Activated T-cell treated with anti-CD3 and anti-CD28 coated beads, Interleukin-2, amount 50 U/mL, for 24 hours (primary cell): ENCODE measurements around the gene PRKCZ.

Experiments
- DNase-seq: peaks from one replicate; pipeline ENCODE4 v3.0.0-alpha.2; 2020
- H3K27ac Mint-ChIP-seq: 2 replicates; pipeline ENCODE4 v1.8.0; 2020; ENCODE audit warnings: mild to moderate bottlenecking, mixed read lengths
- H3K27me3 Mint-ChIP-seq: 2 replicates; pipeline ENCODE4 v1.8.0; 2020; ENCODE audit warnings: mixed read lengths
- H3K36me3 Mint-ChIP-seq: 2 replicates; pipeline ENCODE4 v1.8.0; 2020; ENCODE audit warnings: low read depth, mixed read lengths
- H3K4me1 Mint-ChIP-seq: 2 replicates; pipeline ENCODE4 v1.8.0; 2020; ENCODE audit warnings: low read depth, mixed read lengths
- H3K4me3 Mint-ChIP-seq: 2 replicates; pipeline ENCODE4 v1.8.0; 2020; ENCODE audit warnings: mild to moderate bottlenecking, moderate library complexity, mixed read lengths
- H3K9me3 Mint-ChIP-seq: 2 replicates; pipeline ENCODE4 v1.8.0; 2020; ENCODE audit warnings: mixed read lengths

Gene PRKCZ

DNA sequence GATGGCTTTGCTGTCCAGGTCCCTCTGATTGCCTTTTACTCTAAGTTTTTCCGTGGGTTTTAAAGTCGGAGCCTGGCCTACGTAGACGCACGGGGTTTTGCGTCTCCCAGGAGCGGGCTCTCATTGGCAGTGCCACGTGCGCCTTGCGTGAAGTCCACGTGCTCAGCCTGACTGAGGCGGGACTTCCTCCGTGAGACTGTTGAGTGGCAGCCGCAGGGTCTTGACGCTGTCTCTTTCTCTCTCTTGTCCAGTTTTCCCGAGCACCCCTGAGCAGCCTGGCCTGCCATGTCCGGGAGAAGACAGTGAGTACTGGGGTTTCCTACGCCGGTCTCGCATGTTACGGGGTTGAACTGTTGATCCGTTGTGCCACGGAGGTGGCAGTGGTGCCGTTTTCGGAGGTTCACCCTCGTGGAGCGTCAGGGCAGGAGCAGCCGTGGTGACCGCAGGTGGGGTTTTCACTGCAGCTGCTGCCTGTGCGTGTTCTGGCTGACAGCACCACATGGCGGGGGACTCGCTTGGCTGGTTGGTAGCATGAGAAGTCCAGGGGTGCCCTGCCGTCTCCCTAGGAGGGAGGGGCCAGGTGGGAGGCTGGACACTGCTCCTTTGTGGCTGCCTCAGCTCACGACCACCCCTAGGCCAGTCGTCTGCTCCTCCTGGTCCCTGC, 9.2 kb downstream of the PRKCZ start:
- Mint-ChIP-seq H3K4me3 (no peak overlapping the region), H3K9me3 (peaks cover 5% of the 10 kb centered on the region), H3K27ac (no peak overlapping the region), H3K4me1 (no peaks in the 10 kb centered on the region), H3K27me3 (no peaks in the 10 kb centered on the region), H3K36me3 (peaks cover 48% of the 10 kb centered on the region)
- no peak for DNase-seq

DNA sequence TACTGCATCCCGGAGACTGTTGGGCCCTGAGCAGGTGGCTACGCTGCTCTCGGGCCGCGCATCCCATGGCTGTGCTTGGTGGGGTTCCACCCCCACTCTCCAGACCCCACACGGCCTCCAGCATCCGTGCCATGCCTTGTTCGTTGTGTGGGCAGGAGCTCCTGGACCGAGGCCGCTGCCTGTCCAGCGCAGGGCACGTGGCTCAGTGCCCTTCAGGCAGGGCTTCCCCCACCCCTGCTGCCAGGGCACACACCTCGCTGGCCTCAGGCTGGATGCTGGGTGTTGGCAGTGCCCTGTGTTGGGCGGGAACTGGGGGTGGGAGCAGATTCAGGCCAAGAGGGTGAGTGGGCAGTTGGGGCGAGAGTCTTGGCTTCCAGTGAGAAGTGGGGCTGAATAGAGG, 9.9 kb downstream of the PRKCZ start:
- H3K27me3 Mint-ChIP-seq, result no peaks in the 10 kb centered on the region
- H3K36me3 Mint-ChIP-seq, result peaks cover 54% of the 10 kb centered on the region
- H3K27ac Mint-ChIP-seq, result no peak overlapping the region
- no peaks in the 10 kb centered on the region for H3K4me1 Mint-ChIP-seq
- H3K4me3 Mint-ChIP-seq, result no peak overlapping the region
- H3K9me3 Mint-ChIP-seq, result peaks cover 5% of the 10 kb centered on the region
- DNase-seq, result no peak

DNA sequence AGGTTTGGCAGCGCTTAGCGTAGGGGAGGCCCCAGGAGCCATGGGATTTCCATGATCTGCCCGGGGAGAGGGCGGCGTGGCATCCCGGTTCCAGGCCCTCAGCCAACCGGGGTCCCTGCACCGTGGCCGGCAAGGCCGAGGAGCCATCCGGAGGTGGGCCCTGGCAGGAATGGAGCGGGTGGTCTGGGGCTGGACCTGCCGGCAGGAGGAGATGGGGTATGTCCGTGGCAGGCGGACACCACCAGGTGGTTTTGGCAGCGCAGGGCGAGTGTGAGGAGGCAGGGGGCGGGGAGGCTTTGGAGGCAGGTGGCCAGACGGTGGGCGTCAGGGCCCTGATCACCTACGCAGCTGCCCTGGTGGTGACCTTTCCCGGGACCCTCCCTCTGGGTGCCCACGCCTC, 10.3 kb downstream of the PRKCZ start:
- Mint-ChIP-seq H3K9me3 (peaks cover 6% of the 10 kb centered on the region), H3K36me3 (peaks cover 57% of the 10 kb centered on the region), H3K4me3 (no peak overlapping the region), H3K4me1 (no peaks in the 10 kb centered on the region), H3K27me3 (no peaks in the 10 kb centered on the region), H3K27ac (no peak overlapping the region)
- DNase-seq, result no peak

DNA sequence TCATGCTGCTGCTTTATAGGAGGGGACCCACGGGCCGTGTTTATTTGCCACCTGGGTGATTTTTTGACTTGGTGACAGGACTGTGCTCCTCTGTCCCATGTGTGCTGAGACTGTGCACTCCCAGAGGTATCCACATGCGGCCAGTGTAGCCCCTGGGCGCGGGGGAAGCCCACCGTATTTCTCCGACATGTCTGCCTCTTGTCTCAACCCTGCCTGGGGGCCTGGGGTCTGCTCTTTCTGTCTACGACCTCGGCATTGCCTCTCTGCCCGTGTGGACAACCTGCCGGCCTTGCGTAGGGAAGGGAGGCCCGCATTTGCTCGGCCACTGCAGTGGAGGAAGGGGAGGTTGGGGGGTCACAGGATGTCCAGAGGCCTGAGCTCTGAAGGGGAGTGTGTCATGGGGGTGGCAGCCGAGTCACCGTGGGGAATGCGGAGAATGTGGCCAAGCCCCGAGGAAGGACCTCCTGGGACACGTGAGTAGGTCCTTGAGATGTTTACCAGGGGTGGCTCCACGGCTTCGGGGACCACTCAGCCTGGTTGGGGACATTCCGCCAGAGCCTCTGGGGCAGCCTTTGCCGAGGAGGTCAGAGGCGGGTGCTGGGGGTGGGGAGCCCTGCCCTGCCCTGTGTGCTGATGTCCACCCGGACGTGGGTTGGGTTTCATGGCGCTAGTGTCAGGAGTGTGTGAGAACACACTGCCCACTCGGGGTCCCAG, 11.0 kb downstream of the PRKCZ start:
- H3K4me1 Mint-ChIP-seq, result no peaks in the 10 kb centered on the region
- H3K27me3 Mint-ChIP-seq, result no peaks in the 10 kb centered on the region
- DNase-seq, result no peak
- peaks cover 10% of the 10 kb centered on the region for H3K9me3 Mint-ChIP-seq
- H3K27ac Mint-ChIP-seq, result no peak overlapping the region
- no peak overlapping the region for H3K4me3 Mint-ChIP-seq
- H3K36me3 Mint-ChIP-seq, result peaks cover 57% of the 10 kb centered on the region

DNA sequence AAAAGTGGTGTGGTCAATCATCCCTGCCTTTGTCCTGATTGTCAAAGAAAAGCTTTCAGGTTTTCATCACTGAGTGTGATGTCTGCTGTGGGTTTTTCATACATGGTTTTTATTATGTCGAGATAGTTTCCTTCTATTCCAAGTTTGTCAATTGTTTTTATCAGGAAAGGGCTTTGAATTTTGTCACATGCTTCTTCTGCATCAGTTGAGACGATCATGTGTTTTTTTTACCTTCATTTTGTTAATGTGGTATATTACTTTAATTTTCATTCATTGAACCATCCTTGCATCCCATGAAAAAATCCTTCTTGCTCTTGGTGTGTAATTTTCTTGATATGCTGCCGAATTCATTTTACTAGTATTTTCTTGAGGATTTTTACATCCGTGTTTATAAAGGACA, 15.5 kb downstream of the PRKCZ start:
- Mint-ChIP-seq H3K4me1 (no peaks in the 10 kb centered on the region), H3K36me3 (peaks cover 51% of the 10 kb centered on the region), H3K4me3 (no peak overlapping the region), H3K27ac (no peak overlapping the region), H3K27me3 (no peaks in the 10 kb centered on the region), H3K9me3 (peaks cover 10% of the 10 kb centered on the region)
- DNase-seq, result no peak

DNA sequence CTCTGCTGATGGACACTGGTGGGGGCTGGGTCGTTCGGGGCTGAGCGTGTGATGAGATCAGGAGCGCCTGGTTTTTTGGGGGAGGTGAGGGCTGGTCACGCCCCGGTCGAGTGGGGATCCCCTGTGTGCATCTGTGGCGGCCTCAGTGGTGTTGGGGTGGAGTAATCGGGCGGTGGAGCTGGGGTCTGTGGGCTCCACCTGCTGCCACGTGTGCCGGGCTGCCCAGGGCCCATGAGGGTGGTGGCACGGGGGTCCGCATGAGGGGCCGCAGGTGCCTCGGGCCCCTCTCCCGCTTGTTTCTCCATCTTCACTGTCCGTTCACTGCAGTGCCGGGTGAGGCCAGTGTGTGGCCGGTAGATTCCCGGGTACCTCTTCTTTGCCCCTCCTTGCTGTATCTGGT, 17.2 kb downstream of the PRKCZ start:
- no peaks in the 10 kb centered on the region for H3K27me3 Mint-ChIP-seq
- no peak overlapping the region for H3K4me3 Mint-ChIP-seq
- H3K36me3 Mint-ChIP-seq, result peaks cover 40% of the 10 kb centered on the region
- no peak for DNase-seq
- H3K27ac Mint-ChIP-seq, result no peak overlapping the region
- peaks cover 6% of the 10 kb centered on the region for H3K4me1 Mint-ChIP-seq
- H3K9me3 Mint-ChIP-seq, result peaks cover 10% of the 10 kb centered on the region

DNA sequence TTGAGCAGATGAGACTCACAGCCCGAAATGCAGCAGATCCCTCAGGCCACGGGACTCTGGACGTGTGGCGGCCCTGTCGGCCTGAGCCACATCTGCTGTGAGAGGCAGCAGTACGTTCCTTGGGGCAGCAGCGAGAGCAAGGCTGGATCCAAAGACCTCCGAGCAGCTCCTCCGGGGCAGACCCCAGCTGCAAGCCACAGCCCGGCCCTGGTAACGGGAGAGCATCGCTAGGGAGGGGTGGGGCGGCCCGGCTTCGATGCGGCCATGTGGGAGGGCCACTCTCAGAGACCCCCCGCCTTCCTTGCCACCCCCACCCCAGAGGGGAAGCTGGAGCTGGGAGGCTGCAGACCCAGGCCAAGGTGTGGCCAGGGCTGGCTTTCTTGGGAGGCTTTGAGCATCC, 17.8 kb downstream of the PRKCZ start:
- peaks cover 36% of the 10 kb centered on the region for H3K36me3 Mint-ChIP-seq

DNA sequence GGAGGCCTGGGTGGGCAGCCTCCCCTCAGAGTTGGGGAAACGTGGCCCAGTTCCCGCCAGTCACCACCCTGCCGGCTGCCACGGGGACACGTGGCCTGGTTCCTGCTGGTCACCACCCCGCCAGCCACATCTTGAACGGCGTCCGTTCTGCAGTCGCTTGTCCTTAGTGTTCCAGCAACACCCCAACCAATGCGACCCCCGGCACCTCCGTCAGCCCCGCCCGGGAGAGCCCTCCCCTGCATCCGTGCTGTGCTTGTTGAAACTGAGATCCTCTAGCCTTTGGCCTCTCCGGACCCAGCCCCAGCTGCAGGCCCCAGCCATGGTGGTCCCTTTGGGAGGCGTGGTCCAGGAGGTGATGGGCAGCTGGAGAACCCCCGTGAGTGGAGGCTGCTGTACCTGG, 18.7 kb downstream of the PRKCZ start:
- no peak for DNase-seq
- Mint-ChIP-seq H3K36me3 (peaks cover 31% of the 10 kb centered on the region), H3K27ac (no peak overlapping the region), H3K4me3 (no peak overlapping the region), H3K4me1 (peaks cover 9% of the 10 kb centered on the region), H3K27me3 (no peaks in the 10 kb centered on the region), H3K9me3 (peaks cover 9% of the 10 kb centered on the region)

More for the DNA sequence above, 17.8 kb downstream of the PRKCZ start:
- no peaks in the 10 kb centered on the region for H3K27me3 Mint-ChIP-seq
- no peak for DNase-seq
- H3K9me3 Mint-ChIP-seq, result peaks cover 10% of the 10 kb centered on the region
- H3K4me1 Mint-ChIP-seq, result peaks cover 9% of the 10 kb centered on the region
- H3K4me3 Mint-ChIP-seq, result no peak overlapping the region
- H3K27ac Mint-ChIP-seq, result no peak overlapping the region

DNA sequence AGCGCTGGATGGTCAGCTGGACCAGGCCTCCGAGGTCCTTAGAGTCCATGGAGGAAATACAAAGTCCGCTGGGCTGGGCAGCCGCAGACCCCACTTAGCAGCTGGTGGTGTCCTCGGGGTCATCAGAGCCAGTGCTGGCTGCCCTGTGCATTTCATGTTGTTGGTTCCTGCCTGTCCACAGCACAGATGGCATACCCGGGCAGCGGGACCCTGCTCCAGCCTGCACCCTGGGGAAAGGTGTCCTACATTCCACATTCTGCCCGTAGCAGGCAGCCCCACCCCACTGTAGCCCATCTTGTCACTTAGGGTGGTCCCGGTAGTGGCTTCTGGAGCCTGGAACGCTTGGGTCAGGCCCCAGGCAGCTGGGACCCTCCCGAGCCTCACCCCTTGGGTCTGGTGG, 19.8 kb downstream of the PRKCZ start:
- H3K9me3 Mint-ChIP-seq, result peaks cover 4% of the 10 kb centered on the region
- H3K4me3 Mint-ChIP-seq, result no peak overlapping the region
- peaks cover 10% of the 10 kb centered on the region for H3K4me1 Mint-ChIP-seq
- H3K27me3 Mint-ChIP-seq, result no peaks in the 10 kb centered on the region
- H3K36me3 Mint-ChIP-seq, result peaks cover 27% of the 10 kb centered on the region
- DNase-seq, result no peak
- H3K27ac Mint-ChIP-seq, result no peak overlapping the region

DNA sequence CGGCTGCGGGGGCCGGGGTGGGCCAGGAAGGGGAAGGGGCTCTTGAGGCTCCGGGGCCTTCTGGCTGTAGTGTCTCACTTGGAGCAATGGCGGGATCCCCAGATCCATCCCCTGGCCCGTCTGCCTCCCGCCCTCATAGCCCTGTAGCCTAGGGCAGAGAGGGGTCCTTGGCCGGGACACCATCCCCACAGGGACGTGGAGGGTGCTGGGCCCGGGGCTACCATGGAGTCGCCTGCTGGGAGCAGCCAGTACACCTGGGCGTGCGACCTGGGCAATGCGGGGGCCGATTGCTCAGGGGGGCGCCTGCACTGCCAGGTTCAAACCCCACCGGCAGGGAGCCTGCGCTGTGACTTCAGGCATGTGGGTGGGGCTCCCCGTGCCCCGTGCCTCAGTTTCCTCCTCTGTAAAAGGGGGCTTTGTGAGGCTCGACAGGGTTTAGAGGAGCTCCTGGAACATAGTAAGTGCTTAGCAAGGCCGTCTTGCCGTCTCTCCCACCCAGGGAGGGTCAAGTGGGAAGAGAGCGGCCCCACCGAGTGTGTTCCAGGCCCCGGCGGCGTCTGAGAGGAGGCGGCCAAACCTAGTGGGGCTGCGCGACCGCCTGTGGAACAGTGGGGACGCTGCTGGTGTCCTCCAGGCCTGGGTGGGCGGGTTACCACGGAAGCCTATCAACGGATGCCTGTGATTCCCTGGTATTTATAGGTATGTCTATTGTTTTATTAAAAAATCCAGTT, 20.8 kb downstream of the PRKCZ start:
- Mint-ChIP-seq H3K27ac (no peak overlapping the region), H3K9me3 (no peaks in the 10 kb centered on the region), H3K27me3 (no peaks in the 10 kb centered on the region), H3K4me1 (peaks cover 11% of the 10 kb centered on the region), H3K4me3 (no peak overlapping the region), H3K36me3 (peaks cover 27% of the 10 kb centered on the region)
- no peak for DNase-seq

DNA sequence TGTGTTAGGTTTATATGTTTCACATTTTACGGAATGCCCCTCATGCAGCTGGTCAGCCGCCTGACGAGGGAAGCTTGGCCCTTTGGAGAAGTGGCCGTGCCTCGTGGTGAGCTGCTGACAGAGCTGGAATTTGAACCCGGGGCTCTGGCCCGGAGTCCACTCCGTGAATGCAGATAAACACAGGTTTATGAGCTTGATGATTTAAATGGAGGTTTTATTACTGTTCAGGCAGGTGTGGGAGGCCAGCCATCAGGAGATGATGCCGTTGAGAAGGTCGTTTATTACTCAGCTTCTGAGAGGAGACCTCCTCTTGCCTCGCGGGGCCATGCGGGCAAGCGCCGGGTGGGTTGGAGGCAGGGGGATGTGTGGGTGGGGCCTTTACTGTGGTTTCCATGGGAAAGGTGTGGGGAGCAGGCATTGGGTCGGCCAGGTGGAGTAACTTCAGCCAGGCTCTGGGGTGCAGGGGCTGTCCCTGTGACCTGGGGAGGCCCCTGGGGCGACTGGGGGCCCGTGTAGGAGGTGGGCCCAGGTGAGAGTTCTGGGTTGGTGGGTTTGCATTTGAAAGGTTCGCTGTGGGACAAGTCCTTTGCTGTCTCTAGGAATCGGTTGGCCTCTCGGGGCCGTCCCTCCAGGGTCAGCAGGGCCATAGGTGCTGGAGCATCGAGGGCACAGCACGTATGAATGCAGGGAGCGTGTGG, 22.0 kb downstream of the PRKCZ start:
- H3K36me3 Mint-ChIP-seq, result peaks cover 32% of the 10 kb centered on the region
- no peaks in the 10 kb centered on the region for H3K27me3 Mint-ChIP-seq
- peak overlapping the region; percentile 64 for H3K27ac Mint-ChIP-seq
- no peak overlapping the region for H3K4me3 Mint-ChIP-seq
- DNase-seq, result no peak
- peaks cover 6% of the 10 kb centered on the region for H3K9me3 Mint-ChIP-seq
- H3K4me1 Mint-ChIP-seq, result peaks cover 11% of the 10 kb centered on the region

DNA sequence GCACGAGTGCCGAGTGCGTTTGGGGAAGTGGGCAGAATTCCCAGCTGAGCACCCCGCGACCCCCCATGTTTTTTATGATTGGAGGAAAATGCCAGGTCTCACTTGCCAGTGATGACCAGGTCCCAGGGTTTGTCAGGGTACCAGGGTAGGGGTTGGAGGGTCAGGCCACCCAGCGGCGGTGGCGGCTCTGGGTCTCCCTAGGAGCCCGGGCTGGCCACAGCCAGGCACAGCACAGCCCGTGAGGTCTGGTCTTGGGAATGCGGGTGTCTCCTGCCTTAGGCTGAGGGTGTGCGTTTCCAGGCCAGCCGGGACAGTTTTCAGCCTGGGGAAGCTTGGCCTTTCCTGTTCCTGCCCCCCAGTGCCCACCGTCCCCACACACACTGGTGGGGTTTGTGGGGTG, 22.7 kb downstream of the PRKCZ start:
- no peak overlapping the region for H3K27ac Mint-ChIP-seq
- no peaks in the 10 kb centered on the region for H3K27me3 Mint-ChIP-seq
- H3K4me3 Mint-ChIP-seq, result no peak overlapping the region
- H3K9me3 Mint-ChIP-seq, result peaks cover 11% of the 10 kb centered on the region
- H3K36me3 Mint-ChIP-seq, result peaks cover 35% of the 10 kb centered on the region
- DNase-seq, result no peak
- peaks cover 11% of the 10 kb centered on the region for H3K4me1 Mint-ChIP-seq

DNA sequence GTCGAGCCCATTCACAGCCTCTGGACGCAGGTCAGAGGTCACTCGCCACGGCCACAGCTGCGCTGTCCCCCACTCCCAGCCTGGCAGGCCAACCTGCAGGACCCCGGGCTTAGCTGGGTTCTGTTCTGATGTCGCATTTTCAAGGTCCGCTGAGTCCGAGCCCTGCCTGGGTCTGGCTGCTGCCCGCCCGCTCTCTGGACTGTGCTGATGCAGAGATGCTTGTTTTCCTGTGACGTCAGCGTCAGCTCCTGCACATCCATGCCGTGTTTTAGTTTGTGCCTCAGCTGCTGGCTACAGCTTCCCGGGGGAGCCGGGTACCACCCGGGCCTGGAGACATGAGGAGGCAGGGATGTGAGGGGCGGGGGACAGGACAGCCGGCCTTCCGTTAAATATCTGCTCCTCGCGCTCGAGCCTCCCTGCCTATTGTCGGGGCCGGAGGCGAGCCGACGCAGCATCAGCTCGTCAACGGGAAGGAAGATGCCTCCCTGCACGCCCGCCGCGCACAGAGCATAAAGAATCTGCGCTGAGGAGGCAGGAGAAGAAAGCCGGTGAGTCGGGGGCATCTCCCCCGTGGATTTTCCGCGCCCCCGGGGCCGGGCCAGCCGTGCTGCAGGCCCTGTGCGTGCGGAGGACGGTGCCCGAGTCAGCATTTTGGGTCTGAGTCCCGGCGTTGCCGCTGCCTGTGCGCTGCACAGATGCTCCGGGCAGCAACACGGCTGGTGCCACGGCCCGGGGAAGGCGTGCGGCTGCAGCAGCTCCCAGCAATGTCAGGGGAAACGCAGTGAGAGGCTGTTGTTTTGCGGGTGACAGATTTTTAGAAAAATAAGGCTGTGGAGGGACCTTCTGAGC, 23.4 kb downstream of the PRKCZ start:
- no peak overlapping the region for H3K27ac Mint-ChIP-seq
- H3K4me3 Mint-ChIP-seq, result no peak overlapping the region
- no peaks in the 10 kb centered on the region for H3K27me3 Mint-ChIP-seq
- peaks cover 38% of the 10 kb centered on the region for H3K36me3 Mint-ChIP-seq
- H3K9me3 Mint-ChIP-seq, result peaks cover 18% of the 10 kb centered on the region
- DNase-seq, result no peak
- H3K4me1 Mint-ChIP-seq, result peaks cover 11% of the 10 kb centered on the region

DNA sequence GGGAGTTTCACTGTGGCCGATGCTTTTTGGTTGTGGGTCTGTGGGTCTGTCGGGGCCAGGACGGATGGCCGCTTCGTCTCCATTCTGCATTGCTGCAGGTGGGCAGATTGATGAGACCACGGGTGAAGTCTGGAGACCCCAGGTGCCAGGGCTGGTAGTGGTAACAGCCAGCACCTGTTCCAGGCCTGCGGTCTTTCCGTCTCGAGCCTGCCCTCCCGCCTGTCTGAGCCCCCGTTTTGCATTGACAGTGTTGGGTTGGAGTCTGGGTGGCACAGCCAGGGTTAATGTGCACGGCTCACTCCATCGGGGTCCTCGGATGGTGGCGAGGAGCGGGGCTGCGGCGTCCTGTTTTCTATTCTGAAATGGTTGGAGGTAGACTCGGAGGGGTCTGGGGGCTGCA, 24.2 kb downstream of the PRKCZ start:
- peaks cover 21% of the 10 kb centered on the region for H3K9me3 Mint-ChIP-seq
- no peaks in the 10 kb centered on the region for H3K27me3 Mint-ChIP-seq
- H3K27ac Mint-ChIP-seq, result no peak overlapping the region
- no peak overlapping the region for H3K4me3 Mint-ChIP-seq
- H3K4me1 Mint-ChIP-seq, result peaks cover 11% of the 10 kb centered on the region
- H3K36me3 Mint-ChIP-seq, result peaks cover 40% of the 10 kb centered on the region
- no peak for DNase-seq
